Stomach (tissue), 4 donors: Measurements from ENCODE around the gene NOCT.

ENCODE experiments used
- EP300 ChIP-seq: sonication (generic); formaldehyde crosslinking; IDR thresholded peaks from one replicate; pipeline ENCODE4 v1.6.1; 2017; ENCODE audit warnings: antibody characterized with exemption
- TF ChIP-seq, protein P1 (sequence below), 7 experiments: fragments of 450-650 bp in 4 of 7; fragments of 200-600 bp in 3 of 7; sonication (generic) in 3 of 7; IDR thresholded peaks; one replicate each; pipeline ENCODE4 v1.5.1; 2016 to 2019; ENCODE audit warnings: antibody characterized with exemption in 7 of 7, control low read depth in 2 of 7, mild to moderate bottlenecking in 1 of 7

DNA sequence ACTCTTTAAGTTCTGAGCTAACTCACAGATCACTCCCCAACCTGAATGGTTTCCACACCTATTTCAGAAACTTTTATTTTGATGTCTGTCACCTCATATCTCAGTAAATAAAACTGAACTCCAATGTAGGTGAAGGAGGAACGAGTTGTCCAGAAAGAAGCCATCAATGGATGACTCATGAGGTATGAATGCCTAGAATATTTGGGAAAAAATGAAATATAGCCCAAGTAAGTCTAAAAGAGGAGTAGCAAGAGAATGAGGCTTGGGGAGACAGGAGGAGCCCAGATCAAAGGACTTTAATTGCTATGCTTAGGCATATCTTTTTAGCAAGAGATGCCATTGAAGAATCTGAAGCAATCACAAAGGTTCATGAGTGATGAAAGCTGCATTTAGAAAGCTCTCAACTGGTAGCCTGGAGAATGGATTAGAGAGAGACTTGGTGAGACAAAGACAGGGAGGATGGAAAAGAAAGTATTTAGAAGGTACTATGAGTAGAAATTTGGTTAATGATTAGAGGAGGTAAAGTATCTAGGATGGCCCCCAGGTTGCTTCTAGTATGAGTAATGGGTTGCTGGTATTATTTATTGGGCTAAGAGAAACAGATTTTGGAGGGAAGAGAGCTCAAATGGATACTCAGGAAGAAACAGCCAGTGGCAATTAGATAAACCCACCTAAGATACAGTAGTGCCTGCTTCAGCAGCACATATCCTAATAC lies 39.4 kb downstream of the NOCT start:
- no peak for TF ChIP-seq EP300
- TF ChIP-seq, protein P1, sequence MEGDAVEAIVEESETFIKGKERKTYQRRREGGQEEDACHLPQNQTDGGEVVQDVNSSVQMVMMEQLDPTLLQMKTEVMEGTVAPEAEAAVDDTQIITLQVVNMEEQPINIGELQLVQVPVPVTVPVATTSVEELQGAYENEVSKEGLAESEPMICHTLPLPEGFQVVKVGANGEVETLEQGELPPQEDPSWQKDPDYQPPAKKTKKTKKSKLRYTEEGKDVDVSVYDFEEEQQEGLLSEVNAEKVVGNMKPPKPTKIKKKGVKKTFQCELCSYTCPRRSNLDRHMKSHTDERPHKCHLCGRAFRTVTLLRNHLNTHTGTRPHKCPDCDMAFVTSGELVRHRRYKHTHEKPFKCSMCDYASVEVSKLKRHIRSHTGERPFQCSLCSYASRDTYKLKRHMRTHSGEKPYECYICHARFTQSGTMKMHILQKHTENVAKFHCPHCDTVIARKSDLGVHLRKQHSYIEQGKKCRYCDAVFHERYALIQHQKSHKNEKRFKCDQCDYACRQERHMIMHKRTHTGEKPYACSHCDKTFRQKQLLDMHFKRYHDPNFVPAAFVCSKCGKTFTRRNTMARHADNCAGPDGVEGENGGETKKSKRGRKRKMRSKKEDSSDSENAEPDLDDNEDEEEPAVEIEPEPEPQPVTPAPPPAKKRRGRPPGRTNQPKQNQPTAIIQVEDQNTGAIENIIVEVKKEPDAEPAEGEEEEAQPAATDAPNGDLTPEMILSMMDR (IDR thresholded peaks at IDR 0.05): no peak
